H1 (cell line): ENCODE measurements around the gene RIN2. TPM values are rescaled to one million over a fixed set of nuclear protein-coding genes. Genes with fewer than 3 reads are reported as not detected.

Source experiments
- CEBPB ChIP-seq: IDR thresholded peaks from 2 replicates; pipeline ENCODE4 v1.6.1; 2012; ENCODE audit warnings: low read depth, low read length
- CHD2 ChIP-seq: IDR thresholded peaks from 2 replicates; pipeline ENCODE4 v1.6.1; 2012; ENCODE audit warnings: low read length, improper control_type of control experiment
- EZH2 ChIP-seq: fragments of 200-600 bp; sonication (generic); IDR thresholded peaks from 2 replicates; pipeline ENCODE4 v1.7.1; 2012; ENCODE audit warnings: low read depth, mild to moderate bottlenecking, moderate library complexity, low read length, inconsistent platforms; ENCODE audit not compliant: severe bottlenecking
- KDM5A ChIP-seq: fragments of 200-600 bp; IDR thresholded peaks from 2 replicates; pipeline ENCODE4 v1.7.1; 2012; ENCODE audit warnings: mild to moderate bottlenecking, low read length, inconsistent platforms, mixed read lengths
- ZNF274 ChIP-seq: IDR thresholded peaks from 2 replicates; pipeline ENCODE4 v1.7.0; 2012; ENCODE audit warnings: low read length, borderline replicate concordance; ENCODE audit errors: extremely low read depth
- polyA plus RNA-seq, 7 experiments: library from polyadenylated mRNA; depleted of rRNA in 3 of 7; stranded (reverse) in 5 of 7; unstranded in 2 of 7; fragments of >200 nt in 5 of 7; fragments of 200-250 nt in 2 of 7; gene quantifications; 1 replicate in 5 of 7; 2 replicates in 1 of 7; 4 replicates in 1 of 7; pipeline versions ENCODE4 v1.2.1 to v1.2.3, GENCODE V29; 2011 to 2013; ENCODE audit warnings: missing spikeins in 2 of 7, mixed read lengths in 2 of 7
- total RNA-seq: library from RNA; stranded (reverse); fragmentation: NEBNext Ultra II Directional; extraction: Animal tissue kit (Norgen Biotek cat#: 25700); gene quantifications from 2 replicates; pipeline ENCODE4 v1.2.1, GENCODE V29; 2021
- TF ChIP-seq, protein P1 (sequence below): fragments of 300-600 bp; sonication (generic); IDR thresholded peaks from 2 replicates; pipeline ENCODE4 v1.7.1; 2012; ENCODE audit warnings: low read length, moderate library complexity, mild to moderate bottlenecking, inconsistent platforms; ENCODE audit not compliant: insufficient replicate concordance

The RIN2 gene
- total and polyA plus RNA-seq, 2 of the 8 experiments (the other 6 are each of a cell fraction or from before 2014, with no cell fraction given), result 0.20 to 1.3 TPM

DNA sequence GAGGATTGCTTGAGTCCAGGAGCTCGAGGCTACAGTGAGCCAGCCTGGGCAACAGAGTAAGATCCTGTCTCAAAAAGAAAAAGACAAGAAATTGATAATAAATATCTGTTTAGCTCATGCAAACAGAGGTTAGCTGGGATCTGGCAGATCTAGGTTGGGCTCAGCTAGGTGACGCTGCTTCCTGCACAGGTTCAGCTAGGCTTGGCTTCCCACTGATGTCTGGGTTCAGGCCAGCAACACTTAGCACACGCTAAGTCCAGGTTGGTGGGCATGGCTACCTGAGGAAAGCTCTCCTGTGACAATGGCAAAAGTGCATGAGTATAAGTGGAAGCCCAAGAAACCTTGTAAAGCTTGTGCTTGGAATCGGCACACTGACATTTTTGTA, 48.7 kb downstream of the RIN2 start (continued):
- TF ChIP-seq, protein P1, sequence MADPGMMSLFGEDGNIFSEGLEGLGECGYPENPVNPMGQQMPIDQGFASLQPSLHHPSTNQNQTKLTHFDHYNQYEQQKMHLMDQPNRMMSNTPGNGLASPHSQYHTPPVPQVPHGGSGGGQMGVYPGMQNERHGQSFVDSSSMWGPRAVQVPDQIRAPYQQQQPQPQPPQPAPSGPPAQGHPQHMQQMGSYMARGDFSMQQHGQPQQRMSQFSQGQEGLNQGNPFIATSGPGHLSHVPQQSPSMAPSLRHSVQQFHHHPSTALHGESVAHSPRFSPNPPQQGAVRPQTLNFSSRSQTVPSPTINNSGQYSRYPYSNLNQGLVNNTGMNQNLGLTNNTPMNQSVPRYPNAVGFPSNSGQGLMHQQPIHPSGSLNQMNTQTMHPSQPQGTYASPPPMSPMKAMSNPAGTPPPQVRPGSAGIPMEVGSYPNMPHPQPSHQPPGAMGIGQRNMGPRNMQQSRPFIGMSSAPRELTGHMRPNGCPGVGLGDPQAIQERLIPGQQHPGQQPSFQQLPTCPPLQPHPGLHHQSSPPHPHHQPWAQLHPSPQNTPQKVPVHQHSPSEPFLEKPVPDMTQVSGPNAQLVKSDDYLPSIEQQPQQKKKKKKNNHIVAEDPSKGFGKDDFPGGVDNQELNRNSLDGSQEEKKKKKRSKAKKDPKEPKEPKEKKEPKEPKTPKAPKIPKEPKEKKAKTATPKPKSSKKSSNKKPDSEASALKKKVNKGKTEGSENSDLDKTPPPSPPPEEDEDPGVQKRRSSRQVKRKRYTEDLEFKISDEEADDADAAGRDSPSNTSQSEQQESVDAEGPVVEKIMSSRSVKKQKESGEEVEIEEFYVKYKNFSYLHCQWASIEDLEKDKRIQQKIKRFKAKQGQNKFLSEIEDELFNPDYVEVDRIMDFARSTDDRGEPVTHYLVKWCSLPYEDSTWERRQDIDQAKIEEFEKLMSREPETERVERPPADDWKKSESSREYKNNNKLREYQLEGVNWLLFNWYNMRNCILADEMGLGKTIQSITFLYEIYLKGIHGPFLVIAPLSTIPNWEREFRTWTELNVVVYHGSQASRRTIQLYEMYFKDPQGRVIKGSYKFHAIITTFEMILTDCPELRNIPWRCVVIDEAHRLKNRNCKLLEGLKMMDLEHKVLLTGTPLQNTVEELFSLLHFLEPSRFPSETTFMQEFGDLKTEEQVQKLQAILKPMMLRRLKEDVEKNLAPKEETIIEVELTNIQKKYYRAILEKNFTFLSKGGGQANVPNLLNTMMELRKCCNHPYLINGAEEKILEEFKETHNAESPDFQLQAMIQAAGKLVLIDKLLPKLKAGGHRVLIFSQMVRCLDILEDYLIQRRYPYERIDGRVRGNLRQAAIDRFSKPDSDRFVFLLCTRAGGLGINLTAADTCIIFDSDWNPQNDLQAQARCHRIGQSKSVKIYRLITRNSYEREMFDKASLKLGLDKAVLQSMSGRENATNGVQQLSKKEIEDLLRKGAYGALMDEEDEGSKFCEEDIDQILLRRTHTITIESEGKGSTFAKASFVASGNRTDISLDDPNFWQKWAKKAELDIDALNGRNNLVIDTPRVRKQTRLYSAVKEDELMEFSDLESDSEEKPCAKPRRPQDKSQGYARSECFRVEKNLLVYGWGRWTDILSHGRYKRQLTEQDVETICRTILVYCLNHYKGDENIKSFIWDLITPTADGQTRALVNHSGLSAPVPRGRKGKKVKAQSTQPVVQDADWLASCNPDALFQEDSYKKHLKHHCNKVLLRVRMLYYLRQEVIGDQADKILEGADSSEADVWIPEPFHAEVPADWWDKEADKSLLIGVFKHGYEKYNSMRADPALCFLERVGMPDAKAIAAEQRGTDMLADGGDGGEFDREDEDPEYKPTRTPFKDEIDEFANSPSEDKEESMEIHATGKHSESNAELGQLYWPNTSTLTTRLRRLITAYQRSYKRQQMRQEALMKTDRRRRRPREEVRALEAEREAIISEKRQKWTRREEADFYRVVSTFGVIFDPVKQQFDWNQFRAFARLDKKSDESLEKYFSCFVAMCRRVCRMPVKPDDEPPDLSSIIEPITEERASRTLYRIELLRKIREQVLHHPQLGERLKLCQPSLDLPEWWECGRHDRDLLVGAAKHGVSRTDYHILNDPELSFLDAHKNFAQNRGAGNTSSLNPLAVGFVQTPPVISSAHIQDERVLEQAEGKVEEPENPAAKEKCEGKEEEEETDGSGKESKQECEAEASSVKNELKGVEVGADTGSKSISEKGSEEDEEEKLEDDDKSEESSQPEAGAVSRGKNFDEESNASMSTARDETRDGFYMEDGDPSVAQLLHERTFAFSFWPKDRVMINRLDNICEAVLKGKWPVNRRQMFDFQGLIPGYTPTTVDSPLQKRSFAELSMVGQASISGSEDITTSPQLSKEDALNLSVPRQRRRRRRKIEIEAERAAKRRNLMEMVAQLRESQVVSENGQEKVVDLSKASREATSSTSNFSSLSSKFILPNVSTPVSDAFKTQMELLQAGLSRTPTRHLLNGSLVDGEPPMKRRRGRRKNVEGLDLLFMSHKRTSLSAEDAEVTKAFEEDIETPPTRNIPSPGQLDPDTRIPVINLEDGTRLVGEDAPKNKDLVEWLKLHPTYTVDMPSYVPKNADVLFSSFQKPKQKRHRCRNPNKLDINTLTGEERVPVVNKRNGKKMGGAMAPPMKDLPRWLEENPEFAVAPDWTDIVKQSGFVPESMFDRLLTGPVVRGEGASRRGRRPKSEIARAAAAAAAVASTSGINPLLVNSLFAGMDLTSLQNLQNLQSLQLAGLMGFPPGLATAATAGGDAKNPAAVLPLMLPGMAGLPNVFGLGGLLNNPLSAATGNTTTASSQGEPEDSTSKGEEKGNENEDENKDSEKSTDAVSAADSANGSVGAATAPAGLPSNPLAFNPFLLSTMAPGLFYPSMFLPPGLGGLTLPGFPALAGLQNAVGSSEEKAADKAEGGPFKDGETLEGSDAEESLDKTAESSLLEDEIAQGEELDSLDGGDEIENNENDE, result no peak
- TF ChIP-seq CHD2, result no peak
- no peak for TF ChIP-seq CEBPB
- no peak for TF ChIP-seq ZNF274
- TF ChIP-seq EZH2, result no peak
- TF ChIP-seq KDM5A, result no peak
